HCT116 (cell line): ENCODE data around the gene ATP8B3.

ENCODE experiments used
- CTCF ChIP-seq, 3 experiments: fragments of 200-600 bp in 1 of 3; sonication (generic) in 1 of 3; IDR thresholded peaks in 2 of 3; conservative IDR thresholded peaks in 1 of 3; 2 replicates each; pipeline ENCODE4 v1.5.1; 2012 to 2017; ENCODE audit warnings: low read depth in 2 of 3, low read length in 2 of 3, antibody characterized with exemption in 1 of 3, borderline replicate concordance in 1 of 3, control low read depth in 1 of 3, mild to moderate bottlenecking in 1 of 3, mixed read lengths in 1 of 3, mixed run types in 1 of 3, moderate library complexity in 1 of 3; ENCODE audit not compliant: insufficient read depth in 1 of 3
- EZH2 ChIP-seq: fragments of 200-600 bp; sonication (generic); IDR thresholded peaks from 2 replicates; pipeline ENCODE4 v1.6.1; 2017; ENCODE audit warnings: antibody characterized with exemption, mixed run types
- POLR2AphosphoS5 ChIP-seq: IDR thresholded peaks from 2 replicates; pipeline ENCODE4 v1.6.1; 2011; ENCODE audit warnings: mild to moderate bottlenecking, low read depth, low read length, moderate library complexity
- REST ChIP-seq: IDR thresholded peaks from 2 replicates; pipeline ENCODE4 v1.6.1; 2012; ENCODE audit warnings: low read depth
- SP1 ChIP-seq: IDR thresholded peaks from 2 replicates; pipeline ENCODE4 v1.6.1; 2012; ENCODE audit warnings: low read depth
- YY1 ChIP-seq: IDR thresholded peaks from 2 replicates; pipeline ENCODE4 v1.6.1; 2011; ENCODE audit warnings: low read length, low read depth, moderate library complexity, mild to moderate bottlenecking; ENCODE audit not compliant: insufficient replicate concordance; ENCODE audit errors: extremely low read depth
- ZNF274 ChIP-seq: fragments of 200-500 bp; sonication (Bioruptor generic); IDR thresholded peaks from 2 replicates; pipeline ENCODE4 v1.6.1; 2014; ENCODE audit warnings: mild to moderate bottlenecking, low read depth, low read length, inconsistent platforms

- TF ChIP-seq CTCF (IDR thresholded peaks at IDR 0.05 in 2 of 3, conservative IDR thresholded peaks at IDR 0.05 in 1 of 3; ENCODE audit: borderline replicate concordance in 1 of 3, insufficient read depth in 1 of 3, low read depth in 2 of 3, low read length in 2 of 3) = no peak
- TF ChIP-seq EZH2 = no peak
- TF ChIP-seq POLR2AphosphoS5 = no peak
- TF ChIP-seq REST = no peak
- TF ChIP-seq SP1 = no peak
- no peak for TF ChIP-seq ZNF274
- no peak for TF ChIP-seq YY1
Observed at GRCh38 chr19:1815605-1816529, 3.8 kb upstream of the ATP8B3 start.
